C4-2B (cell line): ENCODE data around the gene ARID5B.

ENCODE experiments used
- CTCF ChIP-seq: fragments of 450-650 bp; conservative IDR thresholded peaks from 2 replicates; pipeline ENCODE4 v1.5.1; 2017; ENCODE audit warnings: mild to moderate bottlenecking
- ZFX ChIP-seq: fragments of 450-650 bp; IDR thresholded peaks from 2 replicates; pipeline ENCODE4 v1.6.1; 2017

GRCh38 chr10:62011558-62011957, 110.1 kb downstream of the ARID5B start:
- TF ChIP-seq CTCF, result no peak
- TF ChIP-seq ZFX, result no peak
